ENCODE data around the gene AGR2. TPM values are rescaled to one million over a fixed set of nuclear protein-coding genes. Genes with fewer than 3 reads are reported as not detected.

Gene AGR2
- total RNA-seq, 4 donors from 2014 or later = 0.46 TPM; not detected in 3

GRCh38 chr7:16846601-16847165, 41.9 kb upstream of the AGR2 start:
- no peak for TF ChIP-seq CTCF (IDR thresholded peaks at IDR 0.05)
- ATAC-seq (ENCODE audit: low FRiP score) = no peak
- DNase-seq (ENCODE audit: low spot score) = no peak

DNA sequence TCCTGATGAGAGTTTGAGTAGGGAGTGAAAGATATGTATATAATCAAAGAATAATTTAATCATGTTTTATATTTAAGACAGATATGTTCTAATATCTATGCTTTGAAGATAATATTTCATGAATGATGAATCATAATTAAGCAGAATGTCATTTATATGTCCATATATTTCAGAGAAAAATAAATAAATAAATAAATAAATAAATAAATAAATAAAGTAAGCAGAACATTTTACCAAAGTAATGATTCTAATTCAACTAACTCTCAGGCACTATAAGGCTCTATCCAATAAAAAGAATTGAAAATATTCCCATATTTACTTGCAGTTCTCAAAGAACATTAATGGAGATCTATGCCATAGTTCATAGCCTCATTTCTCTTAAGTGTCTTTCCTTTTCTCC, 40.9 kb upstream of the AGR2 start:
- no peak for TF ChIP-seq CTCF (IDR thresholded peaks at IDR 0.05)
- no peak for ATAC-seq (ENCODE audit: low FRiP score)
- no peak for DNase-seq (ENCODE audit: low spot score)

GRCh38 chr7:16841681-16842080, 36.9 kb upstream of the AGR2 start:
- TF ChIP-seq CTCF (IDR thresholded peaks at IDR 0.05) = no peak
- DNase-seq (ENCODE audit: low spot score) (no peak), ATAC-seq (ENCODE audit: low FRiP score) (no peak)

DNA sequence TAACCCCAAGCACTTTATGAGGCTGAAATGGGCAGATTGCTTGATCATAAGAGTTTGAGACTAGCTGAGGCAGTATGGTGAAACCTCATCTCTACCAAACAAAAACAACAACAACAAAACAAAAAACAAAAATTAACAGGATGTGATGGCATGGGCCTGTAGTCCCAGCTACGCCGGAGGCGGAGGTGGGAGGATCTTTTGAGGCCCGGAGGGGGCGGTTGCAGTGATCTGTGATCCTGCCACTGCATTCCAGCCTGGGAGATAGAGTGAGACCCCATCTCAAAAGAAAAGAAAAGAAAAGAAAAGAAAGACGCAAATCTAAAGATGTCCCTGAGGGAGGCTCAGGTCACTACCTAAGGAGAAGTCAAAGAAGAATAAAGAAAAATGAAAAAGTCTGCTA, 35.3 kb upstream of the AGR2 start:
- DNase-seq (ENCODE audit: low spot score) (no peak), ATAC-seq (ENCODE audit: low FRiP score) (no peak)
- TF ChIP-seq CTCF (IDR thresholded peaks at IDR 0.05) = no peak

- DNase-seq (ENCODE audit: low spot score) = no peak
- no peak for ATAC-seq (ENCODE audit: low FRiP score)
- no peak for TF ChIP-seq CTCF (IDR thresholded peaks at IDR 0.05)
These were observed 34.8 kb upstream of the AGR2 start for GRCh38 chr7:16839646-16840045.

DNA sequence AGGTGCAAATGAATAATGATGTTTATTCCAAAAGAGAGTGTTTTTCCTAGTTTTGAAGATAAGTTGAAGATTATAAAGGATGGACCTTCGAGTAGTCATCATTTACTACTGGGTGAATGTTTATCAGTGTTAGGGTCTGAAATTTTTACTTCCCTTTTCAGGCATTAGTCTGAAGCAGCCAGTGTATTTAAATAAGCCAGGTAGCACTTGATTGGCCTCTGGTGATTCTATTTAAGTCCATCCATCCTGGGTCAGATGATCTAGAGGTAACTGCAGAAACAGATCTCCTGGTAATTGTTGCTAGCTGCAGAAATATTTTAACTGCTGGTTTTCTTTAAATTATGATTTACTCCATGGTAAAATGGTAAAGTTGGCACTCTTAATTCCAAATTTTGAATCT, 34.1 kb upstream of the AGR2 start:
- TF ChIP-seq CTCF (IDR thresholded peaks at IDR 0.05) = no peak
- no peak for DNase-seq (ENCODE audit: low spot score)
- no peak for ATAC-seq (ENCODE audit: low FRiP score)

GRCh38 chr7:16838386-16838785, 33.6 kb upstream of the AGR2 start:
- TF ChIP-seq CTCF (IDR thresholded peaks at IDR 0.05) = no peak
- no peak for ATAC-seq (ENCODE audit: low FRiP score)
- no peak for DNase-seq (ENCODE audit: low spot score)

Measured in omental fat pad (tissue), 4 donors.